NK-92 (cell line): ENCODE measurements around the gene AZU1.
"Not testable (repeated sequence)": the region's sequence is repeated elsewhere in the genome, so short reads cannot be mapped to it uniquely, and the experiment has no call there.

ENCODE experiments used
- DNase-seq: peaks from one replicate; lab custom pipeline; 2025; ENCODE audit not compliant: unreplicated experiment; lab: John Stamatoyannopoulos, UW

AZU1 gene

DNA sequence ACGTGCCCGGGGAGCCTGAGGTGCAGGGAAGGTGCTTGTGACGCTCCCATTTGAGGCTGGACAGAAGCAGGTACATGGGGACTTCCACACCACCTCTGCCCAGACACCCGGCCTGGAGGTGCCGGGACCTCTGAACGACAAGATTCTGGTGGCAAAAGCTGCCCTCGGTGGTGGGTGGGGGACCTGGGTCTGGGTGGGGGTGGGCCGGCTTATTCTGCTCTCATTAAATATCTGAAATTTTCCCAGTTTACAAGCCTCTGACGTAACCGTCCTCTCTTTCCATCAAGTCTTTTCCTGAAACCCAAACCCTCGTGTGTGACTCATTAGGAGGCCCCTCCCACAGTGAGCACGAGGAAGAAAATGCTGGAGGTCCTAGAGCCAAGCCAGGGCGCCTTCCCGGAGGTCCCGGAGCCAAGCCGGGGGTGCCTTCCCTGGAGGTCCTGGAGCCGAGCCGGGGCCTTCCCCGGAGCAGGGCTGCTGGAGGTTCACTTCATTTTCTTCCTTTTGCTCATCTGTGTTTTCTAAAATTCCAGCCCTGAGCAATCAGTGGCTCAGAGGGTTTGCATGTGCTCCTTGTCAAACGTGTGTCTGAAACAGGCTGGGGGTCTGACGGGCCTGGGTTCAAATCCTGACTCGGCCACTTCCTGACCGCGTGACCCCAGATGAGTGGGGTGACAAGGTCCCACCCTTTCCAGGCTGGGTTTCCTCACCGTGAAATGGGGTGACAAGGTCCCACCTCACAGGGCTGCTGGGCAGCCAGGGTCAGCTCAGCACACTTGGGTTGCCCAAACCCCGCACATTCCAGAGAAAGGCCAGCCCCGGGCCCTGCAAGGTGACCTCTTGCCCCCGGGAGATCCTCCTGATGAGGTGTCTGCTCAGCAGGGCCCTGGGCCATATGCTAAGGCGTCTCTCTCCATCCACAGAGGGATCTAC lies 41.9 kb downstream of the AZU1 start:
- DNase-seq: no peak

DNA sequence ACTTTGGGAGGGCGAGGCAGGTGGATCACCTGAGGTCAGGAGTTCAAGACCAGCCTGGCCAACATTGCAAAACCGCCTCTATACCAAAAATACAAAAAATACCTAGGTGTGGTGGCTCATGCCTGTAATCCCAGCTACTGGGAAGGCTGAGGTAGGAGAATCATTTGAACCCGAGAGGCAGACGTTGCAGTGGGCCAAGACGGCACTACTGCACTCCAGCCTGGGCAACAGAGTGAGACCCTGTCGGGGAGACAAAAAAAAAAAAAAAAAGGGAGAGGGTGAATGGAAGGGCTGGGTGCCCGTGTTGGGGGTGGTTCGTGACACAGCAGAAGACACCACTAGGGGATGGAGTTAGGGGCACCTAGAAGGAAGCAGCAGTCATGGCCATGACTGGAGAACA lies 42.7 kb downstream of the AZU1 start:
- no peak for DNase-seq

DNA sequence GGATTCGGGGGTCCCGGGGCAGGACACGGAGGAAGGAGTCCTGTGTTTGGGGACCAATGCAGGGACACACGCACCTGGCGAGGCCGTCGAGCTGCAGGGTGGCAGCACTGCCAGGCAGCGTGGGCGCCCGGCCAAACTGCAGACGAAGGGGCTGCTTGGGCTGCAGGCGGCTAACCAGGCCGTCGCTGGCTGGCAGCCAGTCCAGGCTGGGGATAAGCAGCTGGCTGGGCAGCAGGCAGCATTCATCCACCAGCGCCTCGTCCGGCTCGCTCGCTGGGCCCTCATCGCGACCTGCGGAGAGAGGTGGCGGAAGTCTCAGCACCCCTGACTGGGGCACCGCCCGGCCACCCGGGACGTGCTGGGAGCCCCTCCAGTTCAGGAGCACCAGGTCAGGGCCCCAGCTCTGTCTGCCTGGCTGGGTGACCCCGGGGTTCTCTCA lies 43.3 kb downstream of the AZU1 start:
- DNase-seq: no peak

DNA sequence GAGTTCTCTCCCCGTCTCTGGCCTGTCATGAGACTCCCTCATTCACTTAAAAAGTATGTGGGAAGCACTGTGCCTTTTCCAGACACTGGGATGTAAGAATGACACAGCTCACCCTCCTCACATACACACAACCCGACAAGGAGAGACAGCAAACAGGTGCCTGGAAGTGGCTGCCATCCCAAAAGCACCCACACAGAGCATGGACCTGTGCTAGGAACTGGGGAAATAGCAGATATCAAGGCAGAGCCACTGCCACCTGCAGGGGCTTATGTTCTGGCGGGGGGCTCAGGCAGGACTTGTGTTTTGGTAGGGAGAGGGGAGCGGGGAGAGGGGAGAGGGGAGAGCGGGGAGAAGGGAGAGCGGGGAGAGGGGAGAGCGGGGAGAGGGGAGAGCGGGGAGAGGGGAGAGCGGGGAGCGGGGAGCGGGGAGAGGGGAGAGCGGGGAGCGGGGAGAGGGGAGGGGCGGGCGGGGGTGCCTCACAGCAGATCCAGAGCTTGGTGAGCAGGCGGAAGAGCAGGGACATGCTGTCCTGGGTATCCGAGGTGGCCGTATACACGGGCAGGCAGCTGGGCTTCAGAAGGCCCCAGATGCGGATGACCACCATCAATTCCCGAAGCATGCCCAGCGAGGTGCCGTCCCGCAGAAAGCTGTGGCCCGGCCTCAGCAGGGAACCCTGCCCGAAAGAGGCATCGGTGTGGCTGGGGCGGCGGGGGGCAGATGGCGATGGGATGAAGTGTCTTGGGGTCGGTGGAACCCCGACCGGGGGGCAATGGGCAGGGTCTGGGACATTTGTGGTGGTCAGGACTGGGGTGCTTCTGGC lies 44.0 kb downstream of the AZU1 start:
- no peak for DNase-seq

DNA sequence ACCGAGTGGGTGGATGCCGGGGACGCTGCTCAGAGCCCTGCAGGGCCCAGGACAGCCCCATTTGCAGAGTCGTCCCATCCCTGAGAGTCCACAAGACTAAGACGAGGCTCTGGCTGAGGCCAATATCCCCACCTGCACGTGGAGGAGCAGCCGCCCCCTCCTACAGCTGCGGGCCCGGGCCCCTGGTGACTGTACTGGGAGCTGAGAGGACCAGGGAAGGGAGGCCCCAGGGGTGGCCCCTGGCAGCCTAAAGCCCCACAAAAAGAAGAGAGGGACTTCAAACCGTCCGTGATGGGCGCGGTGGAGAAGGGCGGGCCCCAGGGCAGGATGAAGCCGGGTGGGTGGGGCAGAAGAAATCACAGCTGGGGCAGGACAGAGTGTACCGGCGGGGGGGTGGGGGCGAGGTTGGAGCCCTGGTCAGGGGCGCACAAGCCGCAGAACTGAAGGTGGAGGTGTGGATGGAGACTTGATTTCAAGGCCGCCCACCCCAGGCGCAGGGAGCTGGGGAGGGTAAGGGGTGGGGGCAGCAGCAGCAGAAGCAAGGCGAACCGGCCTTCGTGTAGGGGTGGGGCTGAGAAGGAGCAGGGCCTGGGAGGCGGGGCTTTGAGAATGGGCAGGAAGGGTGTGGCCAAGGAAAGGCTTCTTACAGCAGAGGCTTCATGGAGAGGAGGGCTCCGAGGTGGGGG lies 44.8 kb downstream of the AZU1 start:
- no peak for DNase-seq

DNA sequence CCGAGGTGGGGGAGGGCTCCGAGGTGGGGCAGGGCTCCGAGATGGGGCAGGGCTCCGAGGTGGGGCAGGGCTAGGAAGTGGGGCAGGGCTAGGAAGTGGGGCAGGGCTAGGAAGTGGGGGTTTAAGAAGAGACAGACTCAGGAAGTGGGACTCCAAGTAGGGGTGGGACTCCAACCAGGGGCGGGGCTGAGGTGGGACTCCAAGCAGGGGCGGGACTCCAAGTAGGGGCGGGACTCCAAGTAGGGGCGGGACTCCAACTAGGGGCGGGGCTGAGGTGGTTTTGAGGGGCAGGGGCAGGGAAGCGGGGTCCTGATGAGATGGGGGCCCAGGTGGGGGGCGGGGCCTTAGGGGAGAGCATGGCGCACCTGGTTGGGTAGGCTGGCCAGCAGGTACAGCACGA lies 45.4 kb downstream of the AZU1 start:
- DNase-seq: no peak

DNA sequence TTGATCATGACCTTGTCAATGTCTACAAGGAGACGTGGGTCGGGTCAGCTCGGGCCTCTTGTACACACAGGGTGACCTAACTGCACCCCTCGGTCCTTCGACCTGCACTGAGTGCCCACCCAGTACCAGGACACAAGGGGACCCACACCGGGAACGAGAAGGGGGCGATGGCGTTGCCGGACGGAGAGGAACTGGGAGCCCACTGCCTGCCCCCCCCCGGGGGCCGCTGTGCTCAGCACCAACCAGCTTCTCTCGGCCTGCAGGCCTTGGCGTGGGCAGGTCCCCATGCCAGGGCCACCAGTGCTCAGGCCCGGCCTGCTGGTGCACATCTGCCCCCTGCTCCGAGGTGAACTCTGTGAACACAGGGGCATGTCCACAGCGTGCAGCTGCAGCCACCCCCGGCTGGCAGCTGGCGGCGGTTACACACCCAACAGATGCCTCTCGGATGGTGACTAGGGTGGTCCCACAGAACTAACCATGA lies 46.0 kb downstream of the AZU1 start:
- no peak for DNase-seq

DNA sequence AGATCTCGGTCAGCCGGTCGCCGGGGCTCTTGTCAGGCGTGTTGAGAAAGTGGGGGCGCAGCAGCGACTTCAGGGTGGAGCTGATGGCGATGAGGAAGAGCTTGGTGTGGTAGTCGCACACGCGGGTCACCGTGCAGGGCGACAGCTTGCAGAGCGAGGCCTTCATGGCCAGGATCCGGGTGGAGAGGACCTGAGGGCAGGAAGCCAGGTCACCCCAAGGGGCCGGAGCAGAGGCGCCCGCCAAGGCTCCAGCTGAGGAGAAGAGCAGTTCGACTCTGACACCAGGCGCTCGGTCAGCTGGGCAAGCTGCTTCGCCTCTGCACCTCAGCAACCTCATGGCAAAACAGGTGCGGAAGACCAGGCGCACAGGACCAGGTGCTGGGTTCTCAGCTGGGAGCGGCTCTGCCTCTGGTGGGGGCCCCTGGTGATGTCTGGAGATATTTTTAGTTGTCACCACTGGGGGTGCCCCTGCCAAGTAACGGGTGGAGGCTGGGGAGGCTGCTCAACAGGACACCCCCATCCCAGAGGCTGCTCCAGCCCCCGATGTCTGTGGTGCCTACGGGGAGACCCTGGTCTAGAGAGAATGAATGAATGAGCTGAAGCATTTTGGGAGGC lies 47.7 kb downstream of the AZU1 start:
- DNase-seq: no peak

DNA sequence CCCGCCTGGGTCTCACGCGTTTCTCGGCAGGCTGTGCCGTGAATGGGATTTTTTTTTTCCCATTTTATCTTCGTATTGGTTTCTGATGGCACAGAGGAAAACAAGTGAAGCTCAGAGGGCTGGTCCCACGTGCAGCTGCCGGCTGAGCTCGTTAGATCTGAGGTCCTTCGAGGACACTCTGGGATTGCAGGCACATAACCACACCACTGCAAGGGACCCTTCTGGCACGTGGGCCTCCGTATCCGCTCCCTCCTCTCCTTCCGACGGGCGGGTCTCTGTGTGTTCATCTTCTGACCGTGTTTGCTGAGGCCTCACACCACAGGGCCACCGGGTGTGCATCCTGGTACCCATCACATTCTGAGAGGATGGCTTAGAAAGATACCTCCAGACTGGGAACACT lies 48.5 kb downstream of the AZU1 start:
- no peak for DNase-seq

DNA sequence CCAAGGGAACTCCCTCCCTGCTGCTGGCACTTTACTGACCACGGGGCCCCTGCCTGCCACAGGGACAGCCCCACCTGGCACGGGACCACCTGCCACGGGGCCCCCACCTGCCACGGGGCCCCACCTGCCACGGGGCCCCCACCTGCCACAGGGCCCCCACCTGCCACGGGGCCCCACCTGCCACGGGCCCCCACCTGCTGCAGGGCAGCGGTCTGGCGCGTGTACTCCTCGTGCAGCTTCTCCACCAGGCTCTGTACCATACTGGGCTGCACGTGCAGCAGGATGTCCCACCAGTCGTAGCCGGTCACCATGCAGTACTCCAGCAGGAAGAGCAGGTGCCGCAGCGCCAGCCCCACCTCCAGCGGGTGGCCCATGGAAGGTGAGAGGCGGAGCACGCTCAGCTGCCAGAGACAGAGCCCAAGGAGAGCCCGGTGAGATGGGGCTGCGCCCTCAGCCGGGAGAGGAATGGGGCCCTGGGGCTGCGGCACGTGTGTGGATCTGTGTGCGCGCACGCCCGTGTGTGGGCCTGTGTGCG lies 49.2 kb downstream of the AZU1 start:
- DNase-seq: no peak

DNA sequence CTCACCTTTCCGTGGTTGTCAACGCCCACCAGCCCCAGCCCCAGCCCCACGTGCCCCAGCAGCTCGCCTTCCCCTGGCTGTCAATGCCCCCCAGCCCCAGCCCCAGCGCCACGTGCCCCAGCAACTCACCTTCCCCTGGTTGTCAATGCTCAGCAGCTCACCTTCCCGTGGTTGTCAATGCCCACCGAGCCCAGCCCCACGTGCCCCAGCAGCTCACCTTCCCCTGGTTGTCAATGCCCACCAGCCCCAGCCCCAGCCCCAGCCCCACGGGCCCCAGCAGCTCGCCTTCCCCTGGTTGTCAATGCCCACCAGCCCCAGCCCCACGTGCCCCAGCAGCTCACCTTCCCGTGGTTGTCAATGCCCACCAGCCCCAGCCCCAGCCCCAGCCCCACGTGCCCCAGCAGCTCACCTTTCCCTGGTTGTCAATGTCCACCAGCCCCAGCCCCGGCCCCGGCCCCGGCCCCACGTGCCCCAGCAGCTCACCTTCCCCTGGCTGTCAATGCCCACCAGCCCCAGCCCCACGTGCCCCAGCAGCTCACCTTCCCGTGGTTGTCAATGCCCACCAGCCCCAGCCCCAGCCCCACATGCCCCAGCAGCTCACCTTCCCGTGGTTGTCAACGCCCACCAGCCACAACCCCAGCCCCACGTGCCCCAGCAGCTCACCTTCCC lies 50.5 kb downstream of the AZU1 start:
- not testable (repeated sequence) for DNase-seq

DNA sequence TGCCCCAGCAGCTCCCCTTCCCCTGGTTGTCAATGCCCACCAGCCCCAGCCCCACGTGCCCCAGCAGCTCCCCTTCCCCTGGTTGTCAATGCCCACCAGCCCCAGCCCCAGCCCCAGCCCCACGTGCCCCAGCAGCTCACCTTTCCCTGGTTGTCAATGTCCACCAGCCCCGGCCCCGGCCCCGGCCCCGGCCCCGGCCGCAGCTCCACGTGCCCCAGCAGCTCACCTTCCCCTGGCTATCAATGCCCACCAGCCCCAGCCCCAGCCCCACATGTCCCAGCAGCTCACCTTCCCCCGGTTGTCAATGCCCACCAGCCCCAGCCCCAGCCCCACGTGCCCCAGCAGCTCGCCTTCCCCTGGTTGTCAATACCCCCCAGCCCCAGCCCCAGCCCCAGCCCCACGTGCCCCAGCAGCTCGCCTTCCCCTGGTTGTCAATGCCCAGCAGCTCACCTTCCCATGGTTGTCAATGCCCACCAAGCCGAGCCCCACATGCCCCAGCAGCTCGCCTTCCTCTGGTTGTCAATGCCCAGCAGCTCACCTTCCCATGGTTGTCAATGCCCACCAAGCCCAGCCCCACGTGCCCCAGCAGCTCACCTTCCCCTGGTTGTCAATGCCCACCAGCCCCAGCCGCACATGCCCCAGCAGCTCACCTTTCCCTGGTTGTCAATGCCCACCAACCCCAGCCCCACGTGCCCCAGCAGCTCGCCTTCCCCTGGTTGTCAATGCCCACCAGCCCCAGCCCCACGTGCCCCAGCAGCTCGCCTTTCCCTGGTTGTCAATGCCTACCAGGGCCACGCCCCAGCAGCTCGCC lies 51.3 kb downstream of the AZU1 start:
- DNase-seq: not testable (repeated sequence)

DNA sequence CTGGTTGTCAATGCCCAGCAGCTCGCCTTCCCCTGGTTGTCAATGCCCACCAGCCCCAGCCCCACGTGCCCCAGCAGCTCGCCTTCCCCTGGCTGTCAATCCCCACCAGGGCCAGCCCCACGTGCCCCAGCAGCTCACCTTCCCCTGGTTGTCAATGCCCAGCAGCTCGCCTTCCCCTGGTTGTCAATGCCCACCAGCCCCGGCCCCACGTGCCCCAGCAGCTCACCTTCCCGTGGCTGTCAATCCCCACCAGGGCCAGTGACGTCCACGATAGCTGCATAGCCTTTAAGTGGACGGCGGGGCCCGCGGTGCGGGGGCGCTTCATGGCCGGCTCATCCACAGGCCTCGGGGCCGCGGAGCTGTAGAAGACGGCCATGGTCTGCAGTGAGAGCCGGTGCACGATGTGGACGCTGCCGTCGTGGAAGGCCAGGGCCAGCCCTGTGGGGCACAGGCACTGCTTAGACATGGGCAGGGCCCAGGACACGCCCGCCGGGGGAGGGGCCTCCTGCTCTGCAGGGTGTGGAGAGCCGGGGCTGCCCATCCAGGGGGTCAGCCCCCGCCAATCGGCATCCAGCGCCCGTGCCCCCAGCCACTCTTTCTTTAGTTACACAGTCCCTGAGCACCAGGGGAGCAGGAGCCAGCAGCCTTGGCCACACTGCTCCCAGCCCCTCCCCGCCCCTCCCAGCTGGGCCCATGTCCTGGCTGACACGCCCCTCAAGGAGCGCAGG lies 52.2 kb downstream of the AZU1 start:
- DNase-seq: no peak
